GM21825 (cell line): ENCODE measurements around the gene DOK4.
A peak's percentile ranks its signal among the peaks of the same experiment; 100 is the strongest.

Experiments used
- ATAC-seq: cut with Tn5 transposase; IDR thresholded peaks from one replicate; pipeline ENCODE4 v1.9.1; 2021; ENCODE audit warnings: mild to moderate bottlenecking, moderate library complexity; ENCODE audit not compliant: unreplicated experiment

DOK4 gene

GRCh38 chr16:57519796-57520360 lies 33.6 kb upstream of the DOK4 start:
- peak; percentile 52 for ATAC-seq

- ATAC-seq, result no peak
Observed at GRCh38 chr16:57518922-57519321, 32.6 kb upstream of the DOK4 start.

GRCh38 chr16:57518520-57518919 lies 32.2 kb upstream of the DOK4 start:
- no peak for ATAC-seq

- ATAC-seq, result no peak
Observed at GRCh38 chr16:57517397-57518367, 31.4 kb upstream of the DOK4 start.

- ATAC-seq, result no peak
Observed at GRCh38 chr16:57516773-57517172, 30.5 kb upstream of the DOK4 start.

GRCh38 chr16:57516176-57516725 lies 30.0 kb upstream of the DOK4 start:
- ATAC-seq, result no peak

- ATAC-seq, result no peak
Observed at GRCh38 chr16:57514791-57515600, 28.7 kb upstream of the DOK4 start.

GRCh38 chr16:57514371-57514770 lies 28.1 kb upstream of the DOK4 start:
- no peak for ATAC-seq

- no peak for ATAC-seq
Observed at GRCh38 chr16:57513371-57514102, 27.2 kb upstream of the DOK4 start.

GRCh38 chr16:57512296-57513001 lies 26.2 kb upstream of the DOK4 start:
- no peak for ATAC-seq

GRCh38 chr16:57510016-57510871 lies 24.0 kb upstream of the DOK4 start:
- ATAC-seq, result no peak

- no peak for ATAC-seq
Observed at GRCh38 chr16:57509231-57509923, 23.1 kb upstream of the DOK4 start.

GRCh38 chr16:57508035-57508425 lies 21.7 kb upstream of the DOK4 start:
- no peak for ATAC-seq

GRCh38 chr16:57507136-57508034 lies 21.1 kb upstream of the DOK4 start:
- no peak for ATAC-seq

- no peak for ATAC-seq
Observed at GRCh38 chr16:57505169-57505568, 18.9 kb upstream of the DOK4 start.

GRCh38 chr16:57504491-57504890 lies 18.2 kb upstream of the DOK4 start:
- ATAC-seq, result no peak

GRCh38 chr16:57504001-57504400 lies 17.7 kb upstream of the DOK4 start:
- no peak for ATAC-seq
